HepG2 (cell line): ENCODE measurements around the gene CCT3. TPM values are rescaled to one million over a fixed set of nuclear protein-coding genes. Genes with fewer than 3 reads are reported as not detected.

Source experiments
- CHD2 ChIP-seq: IDR thresholded peaks from 2 replicates; pipeline ENCODE4 v1.6.1; 2011; ENCODE audit warnings: low read depth, low read length, improper control_type of control experiment
- FOXK2 ChIP-seq: fragments of 450-650 bp; IDR thresholded peaks from 2 replicates; pipeline ENCODE4 v1.6.1; 2016
- KLF15 ChIP-seq: sonication (generic); formaldehyde crosslinking; IDR thresholded peaks from 2 replicates; pipeline ENCODE4 v1.8.1; 2023; ENCODE audit warnings: borderline replicate concordance, mild to moderate bottlenecking, inconsistent platforms, missing genetic modification reagents, mixed read lengths
- MLX ChIP-seq: IDR thresholded peaks from 2 replicates; pipeline ENCODE4 v1.6.1; 2016
- PAWR ChIP-seq: sonication (generic); formaldehyde crosslinking; IDR thresholded peaks from 2 replicates; pipeline ENCODE4 v1.4.0; 2020; ENCODE audit warnings: missing genetic modification reagents, mild to moderate bottlenecking, borderline replicate concordance
- PRPF4 ChIP-seq: fragments of 200-400 bp; formaldehyde crosslinking; IDR thresholded peaks from 2 replicates; pipeline ENCODE4 v1.6.1; 2016; ENCODE audit warnings: low read length, low read depth; ENCODE audit not compliant: poor library complexity, severe bottlenecking
- ZFP37 ChIP-seq: sonication (generic); formaldehyde crosslinking; IDR thresholded peaks from 2 replicates; pipeline ENCODE4 v1.4.0; 2020; ENCODE audit warnings: missing genetic modification reagents, borderline replicate concordance
- ZNF101 ChIP-seq: sonication (generic); formaldehyde crosslinking; IDR thresholded peaks from 2 replicates; pipeline ENCODE4 v1.4.0; 2020; ENCODE audit warnings: mild to moderate bottlenecking, low read depth, missing genetic modification reagents, borderline replicate concordance
- ZNF296 ChIP-seq: sonication (generic); formaldehyde crosslinking; conservative IDR thresholded peaks from 2 replicates; pipeline ENCODE4 v1.5.0; 2020; ENCODE audit warnings: mild to moderate bottlenecking, missing genetic modification reagents
- ZNF337 ChIP-seq: sonication (generic); formaldehyde crosslinking; IDR thresholded peaks from 2 replicates; pipeline ENCODE4 v1.5.1; 2020; ENCODE audit warnings: missing genetic modification reagents, low read depth, mild to moderate bottlenecking, borderline replicate concordance
- ZNF746 ChIP-seq: sonication (generic); formaldehyde crosslinking; IDR thresholded peaks from 2 replicates; pipeline ENCODE4 v1.8.0; 2022; ENCODE audit warnings: mild to moderate bottlenecking, missing genetic modification reagents
- ZNF776 ChIP-seq: sonication (generic); formaldehyde crosslinking; IDR thresholded peaks from 2 replicates; pipeline ENCODE4 v1.4.0; 2020; ENCODE audit warnings: mild to moderate bottlenecking, missing genetic modification reagents
- ZSCAN21 ChIP-seq: sonication (generic); formaldehyde crosslinking; IDR thresholded peaks from 2 replicates; pipeline ENCODE4 v1.8.0; 2022; ENCODE audit warnings: mild to moderate bottlenecking, missing genetic modification reagents, moderate library complexity, borderline replicate concordance
- polyA plus RNA-seq, 8 experiments: library from polyadenylated mRNA; depleted of rRNA in 3 of 8; stranded (reverse) in 7 of 8; unstranded in 1 of 8; fragments of >200 nt; fragmentation: Illumina TruSeq in 4 of 8; extraction: Trizol in 4 of 8; gene quantifications; 2 replicates each; pipeline versions ENCODE4 v1.2.1 to v1.2.3, GENCODE V29; 2011 to 2016; ENCODE audit warnings: low read depth in 4 of 8, missing spikeins in 1 of 8, mixed read lengths in 1 of 8; ENCODE audit not compliant: insufficient read depth in 1 of 8
- total RNA-seq, 5 experiments: library from RNA; depleted of rRNA; stranded (reverse); fragments of >200 nt; fragmentation: Illumina TruSeq; extraction: Trizol; gene quantifications; 2 replicates each; pipeline ENCODE4 v1.2.3, GENCODE V29; 2016; ENCODE audit warnings: low read depth in 1 of 5
- TF ChIP-seq, protein P1 (sequence below): sonication (generic); formaldehyde crosslinking; IDR thresholded peaks from one replicate; pipeline ENCODE4 v1.5.1; 2020; ENCODE audit warnings: mild to moderate bottlenecking, missing genetic modification reagents; ENCODE audit errors: not compliant biosample characterization
- TF ChIP-seq, protein P2 (sequence below): sonication (generic); formaldehyde crosslinking; conservative IDR thresholded peaks from 2 replicates; pipeline ENCODE4 v1.8.1; 2023; ENCODE audit warnings: missing genetic modification reagents
- TF ChIP-seq, protein P3 (sequence below): sonication (generic); formaldehyde crosslinking; IDR thresholded peaks from 2 replicates; pipeline ENCODE4 v1.4.0; 2020; ENCODE audit warnings: missing genetic modification reagents

CCT3 gene
- total and polyA plus RNA-seq, 2 of the 13 experiments (the other 11 are each of a cell fraction or from before 2014, with no cell fraction given) = 319 to 615 TPM

GRCh38 chr1:156282479-156283222 lies 55.4 kb downstream of the CCT3 start, which contains the start of gene SMG5 (continued):
- TF ChIP-seq, protein P1, sequence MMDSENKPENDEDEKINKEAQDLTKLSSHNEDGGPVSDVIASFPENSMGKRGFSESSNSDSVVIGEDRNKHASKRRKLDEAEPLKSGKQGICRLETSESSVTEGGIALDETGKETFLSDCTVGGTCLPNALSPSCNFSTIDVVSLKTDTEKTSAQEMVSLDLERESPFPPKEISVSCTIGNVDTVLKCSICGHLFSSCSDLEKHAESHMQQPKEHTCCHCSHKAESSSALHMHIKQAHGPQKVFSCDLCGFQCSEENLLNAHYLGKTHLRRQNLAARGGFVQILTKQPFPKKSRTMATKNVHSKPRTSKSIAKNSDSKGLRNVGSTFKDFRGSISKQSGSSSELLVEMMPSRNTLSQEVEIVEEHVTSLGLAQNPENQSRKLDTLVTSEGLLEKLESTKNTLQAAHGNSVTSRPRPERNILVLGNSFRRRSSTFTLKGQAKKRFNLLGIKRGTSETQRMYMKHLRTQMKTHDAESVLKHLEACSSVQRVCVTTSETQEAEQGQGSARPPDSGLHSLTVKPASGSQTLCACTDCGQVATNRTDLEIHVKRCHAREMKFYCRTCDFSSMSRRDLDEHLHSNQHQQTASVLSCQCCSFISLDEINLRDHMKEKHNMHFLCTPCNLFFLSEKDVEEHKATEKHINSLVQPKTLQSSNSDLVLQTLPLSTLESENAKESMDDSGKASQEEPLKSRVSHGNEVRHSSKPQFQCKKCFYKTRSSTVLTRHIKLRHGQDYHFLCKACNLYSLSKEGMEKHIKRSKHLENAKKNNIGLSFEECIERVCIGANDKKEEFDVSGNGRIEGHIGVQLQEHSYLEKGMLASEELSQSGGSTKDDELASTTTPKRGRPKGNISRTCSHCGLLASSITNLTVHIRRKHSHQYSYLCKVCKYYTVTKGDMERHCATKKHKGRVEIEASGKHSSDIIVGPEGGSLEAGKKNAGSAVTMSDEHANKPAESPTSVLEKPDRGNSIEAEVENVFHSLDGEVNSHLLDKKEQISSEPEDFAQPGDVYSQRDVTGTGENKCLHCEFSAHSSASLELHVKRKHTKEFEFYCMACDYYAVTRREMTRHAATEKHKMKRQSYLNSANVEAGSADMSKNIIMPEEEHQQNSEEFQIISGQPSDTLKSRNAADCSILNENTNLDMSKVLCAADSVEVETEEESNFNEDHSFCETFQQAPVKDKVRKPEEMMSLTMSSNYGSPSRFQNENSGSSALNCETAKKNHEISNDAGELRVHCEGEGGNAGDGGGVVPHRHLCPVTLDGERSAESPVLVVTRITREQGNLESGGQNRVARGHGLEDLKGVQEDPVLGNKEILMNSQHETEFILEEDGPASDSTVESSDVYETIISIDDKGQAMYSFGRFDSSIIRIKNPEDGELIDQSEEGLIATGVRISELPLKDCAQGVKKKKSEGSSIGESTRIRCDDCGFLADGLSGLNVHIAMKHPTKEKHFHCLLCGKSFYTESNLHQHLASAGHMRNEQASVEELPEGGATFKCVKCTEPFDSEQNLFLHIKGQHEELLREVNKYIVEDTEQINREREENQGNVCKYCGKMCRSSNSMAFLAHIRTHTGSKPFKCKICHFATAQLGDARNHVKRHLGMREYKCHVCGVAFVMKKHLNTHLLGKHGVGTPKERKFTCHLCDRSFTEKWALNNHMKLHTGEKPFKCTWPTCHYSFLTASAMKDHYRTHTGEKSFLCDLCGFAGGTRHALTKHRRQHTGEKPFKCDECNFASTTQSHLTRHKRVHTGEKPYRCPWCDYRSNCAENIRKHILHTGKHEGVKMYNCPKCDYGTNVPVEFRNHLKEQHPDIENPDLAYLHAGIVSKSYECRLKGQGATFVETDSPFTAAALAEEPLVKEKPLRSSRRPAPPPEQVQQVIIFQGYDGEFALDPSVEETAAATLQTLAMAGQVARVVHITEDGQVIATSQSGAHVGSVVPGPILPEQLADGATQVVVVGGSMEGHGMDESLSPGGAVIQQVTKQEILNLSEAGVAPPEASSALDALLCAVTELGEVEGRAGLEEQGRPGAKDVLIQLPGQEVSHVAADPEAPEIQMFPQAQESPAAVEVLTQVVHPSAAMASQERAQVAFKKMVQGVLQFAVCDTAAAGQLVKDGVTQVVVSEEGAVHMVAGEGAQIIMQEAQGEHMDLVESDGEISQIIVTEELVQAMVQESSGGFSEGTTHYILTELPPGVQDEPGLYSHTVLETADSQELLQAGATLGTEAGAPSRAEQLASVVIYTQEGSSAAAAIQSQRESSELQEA = peak; percentile 63
- TF ChIP-seq, protein P2, sequence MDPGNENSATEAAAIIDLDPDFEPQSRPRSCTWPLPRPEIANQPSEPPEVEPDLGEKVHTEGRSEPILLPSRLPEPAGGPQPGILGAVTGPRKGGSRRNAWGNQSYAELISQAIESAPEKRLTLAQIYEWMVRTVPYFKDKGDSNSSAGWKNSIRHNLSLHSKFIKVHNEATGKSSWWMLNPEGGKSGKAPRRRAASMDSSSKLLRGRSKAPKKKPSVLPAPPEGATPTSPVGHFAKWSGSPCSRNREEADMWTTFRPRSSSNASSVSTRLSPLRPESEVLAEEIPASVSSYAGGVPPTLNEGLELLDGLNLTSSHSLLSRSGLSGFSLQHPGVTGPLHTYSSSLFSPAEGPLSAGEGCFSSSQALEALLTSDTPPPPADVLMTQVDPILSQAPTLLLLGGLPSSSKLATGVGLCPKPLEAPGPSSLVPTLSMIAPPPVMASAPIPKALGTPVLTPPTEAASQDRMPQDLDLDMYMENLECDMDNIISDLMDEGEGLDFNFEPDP (CRISPR knock-in tag) = peak; percentile 98
- TF ChIP-seq ZSCAN21 (CRISPR knock-in tag) (peak; percentile 83), ZNF746 (no peak), ZNF337 (CRISPR knock-in tag) (0 out of 2 replicates have a peak, but pooled peaks have one; percentile 76), PAWR (CRISPR knock-in tag) (no peak), CHD2 (peak; percentile 99), ZFP37 (CRISPR knock-in tag) (0 out of 2 replicates have a peak, but pooled peaks have one; percentile 33), ZNF101 (CRISPR knock-in tag) (no peak), FOXK2 (no peak), ZNF776 (CRISPR knock-in tag) (no peak; the same call in 1 of the 2 replicates), ZNF296 (CRISPR knock-in tag) (no peak), MLX (CRISPR knock-in tag) (0 out of 2 replicates have a peak, but pooled peaks have one; percentile 29), PRPF4 (peak; percentile 90), KLF15 (no peak)
- TF ChIP-seq, protein P3, sequence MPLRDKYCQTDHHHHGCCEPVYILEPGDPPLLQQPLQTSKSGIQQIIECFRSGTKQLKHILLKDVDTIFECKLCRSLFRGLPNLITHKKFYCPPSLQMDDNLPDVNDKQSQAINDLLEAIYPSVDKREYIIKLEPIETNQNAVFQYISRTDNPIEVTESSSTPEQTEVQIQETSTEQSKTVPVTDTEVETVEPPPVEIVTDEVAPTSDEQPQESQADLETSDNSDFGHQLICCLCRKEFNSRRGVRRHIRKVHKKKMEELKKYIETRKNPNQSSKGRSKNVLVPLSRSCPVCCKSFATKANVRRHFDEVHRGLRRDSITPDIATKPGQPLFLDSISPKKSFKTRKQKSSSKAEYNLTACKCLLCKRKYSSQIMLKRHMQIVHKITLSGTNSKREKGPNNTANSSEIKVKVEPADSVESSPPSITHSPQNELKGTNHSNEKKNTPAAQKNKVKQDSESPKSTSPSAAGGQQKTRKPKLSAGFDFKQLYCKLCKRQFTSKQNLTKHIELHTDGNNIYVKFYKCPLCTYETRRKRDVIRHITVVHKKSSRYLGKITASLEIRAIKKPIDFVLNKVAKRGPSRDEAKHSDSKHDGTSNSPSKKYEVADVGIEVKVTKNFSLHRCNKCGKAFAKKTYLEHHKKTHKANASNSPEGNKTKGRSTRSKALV (CRISPR knock-in tag) = peak; percentile 50; the same call in 1 of the 2 replicates
